GM12878 (cell line): Measurements from ENCODE around the gene ZKSCAN5. TPM values are rescaled to one million over a fixed set of nuclear protein-coding genes. Genes with fewer than 3 reads are reported as not detected.

Source experiments
- ATAC-seq: fragments of 200-7000 bp; cut with Tn5 transposase; 3 replicates; pipeline ENCODE4 v1.9.1; 2020; ENCODE audit warnings: mild to moderate bottlenecking, moderate library complexity
- BruUV-seq: library from RNA; stranded (reverse); fragments of 400-500 nt; replicated peaks from 2 replicates; lab custom pipeline; 2021; lab: Mats Ljungman, UMichigan
- CTCF ChIA-PET: fragments of 300-600 bp; sonication (Branson Sonifier 250); formaldehyde crosslinking; extraction: SDS; loops from one replicate; lab custom pipeline; 2021; ENCODE audit warnings: inconsistent platforms; lab: Yijun Ruan, JAX
- POLR2A ChIA-PET: fragments of 350-600 bp; formaldehyde crosslinking; extraction: SDS; loops from one replicate; lab custom pipeline; 2021; ENCODE audit warnings: inconsistent platforms; lab: Charles Lee
- RAD21 ChIA-PET: fragments of 300-600 bp; sonication (Branson Sonifier 250); formaldehyde crosslinking; loops from one replicate; lab custom pipeline; 2023; ENCODE audit warnings: antibody characterized with exemption; ENCODE audit not compliant: unreplicated experiment; lab: Charles Lee
- SMC1A ChIA-PET: fragments of 300-600 bp; sonication (Branson Sonifier 250); formaldehyde crosslinking; loops from one replicate; lab custom pipeline; 2023; ENCODE audit not compliant: unreplicated experiment, uncharacterized antibody; lab: Charles Lee
- DNase-seq: peaks from one replicate; pipeline ENCODE4 v3.0.0-alpha.2; 2011; ENCODE audit warnings: low read depth, low spot score
- FAIRE-seq: peaks from 3 replicates; lab custom pipeline; 2011; peaks lifted over from hg19 to GRCh38; lab: Jason Lieb, UNC
- H2AFZ ChIP-seq: 2 replicates; pipeline ENCODE4 v1.6.0; 2011; ENCODE audit warnings: low read depth, low read length, control low read depth; ENCODE audit not compliant: control insufficient read depth
- H3K27ac ChIP-seq: 2 replicates; pipeline ENCODE4 v1.5.1; 2011; ENCODE audit warnings: control low read depth; ENCODE audit not compliant: control insufficient read depth, insufficient read depth
- H3K27me3 ChIP-seq, 2 experiments: replicated peaks in 1 of 2; 2 replicates each; pipeline versions ENCODE4 v1.6.0 to v1.6.1; 2011; ENCODE audit warnings: low read length in 1 of 2; ENCODE audit not compliant: control insufficient read depth in 2 of 2, insufficient read depth in 2 of 2
- H3K36me3 ChIP-seq, 2 experiments: 2 replicates each; pipeline ENCODE4 v1.5.1; 2011; ENCODE audit warnings: low read length in 1 of 2; ENCODE audit not compliant: control insufficient read depth in 2 of 2, insufficient read depth in 2 of 2
- H3K4me1 ChIP-seq: 2 replicates; pipeline ENCODE4 v1.6.1; 2011; ENCODE audit warnings: mild to moderate bottlenecking, low read length, moderate library complexity, mixed read lengths; ENCODE audit not compliant: control insufficient read depth, insufficient read depth
- H3K4me2 ChIP-seq: 2 replicates; pipeline ENCODE4 v1.6.0; 2011; ENCODE audit warnings: control low read depth; ENCODE audit not compliant: control insufficient read depth, insufficient read depth
- H3K4me3 ChIP-seq: fragments of 200-600 bp; sonication (generic); 2 replicates; pipeline ENCODE4 v1.5.1; 2016
- H3K79me2 ChIP-seq: 2 replicates; pipeline ENCODE4 v1.6.0; 2011; ENCODE audit warnings: low read length; ENCODE audit not compliant: control insufficient read depth, insufficient read depth
- H3K9ac ChIP-seq: 2 replicates; pipeline ENCODE4 v1.8.0; 2011; ENCODE audit warnings: low read length, control low read depth, mixed read lengths; ENCODE audit not compliant: control insufficient read depth, insufficient read depth
- H3K9me3 ChIP-seq: replicated peaks from 3 replicates; pipeline ENCODE4 v1.5.1; 2011; ENCODE audit warnings: mild to moderate bottlenecking, low read length; ENCODE audit not compliant: control insufficient read depth, insufficient read depth
- H4K20me1 ChIP-seq: 2 replicates; pipeline ENCODE4 v1.6.0; 2011; ENCODE audit not compliant: control insufficient read depth, insufficient read depth
- ATF2 ChIP-seq: IDR thresholded peaks from 2 replicates; pipeline ENCODE4 v1.6.1; 2012; ENCODE audit warnings: low read length, inconsistent platforms
- CHD2 ChIP-seq: IDR thresholded peaks from 2 replicates; pipeline ENCODE4 v1.6.1; 2011; ENCODE audit warnings: low read depth, low read length, improper control_type of control experiment, borderline replicate concordance
- FOXK2 ChIP-seq: fragments of 450-650 bp; IDR thresholded peaks from 2 replicates; pipeline ENCODE4 v1.6.1; 2017; ENCODE audit warnings: mild to moderate bottlenecking, moderate library complexity
- NFXL1 ChIP-seq: fragments of 450-650 bp; IDR thresholded peaks from 2 replicates; pipeline ENCODE4 v1.6.1; 2017; ENCODE audit warnings: antibody characterized with exemption, mild to moderate bottlenecking, borderline replicate concordance
- NRF1 ChIP-seq: conservative IDR thresholded peaks from 2 replicates; pipeline ENCODE4 v1.6.1; 2011; ENCODE audit warnings: mild to moderate bottlenecking, low read depth, low read length, improper control_type of control experiment
- PAX5 ChIP-seq: IDR thresholded peaks from 2 replicates; pipeline ENCODE4 v1.6.1; 2011; ENCODE audit warnings: low read depth, low read length, borderline replicate concordance
- POLR2A ChIP-seq: IDR thresholded peaks from 2 replicates; pipeline ENCODE4 v1.6.1; 2011; ENCODE audit warnings: low read depth, mild to moderate bottlenecking, low read length
- POLR2AphosphoS5 ChIP-seq: IDR thresholded peaks from 2 replicates; pipeline ENCODE4 v1.6.1; 2011; ENCODE audit warnings: mild to moderate bottlenecking, low read length, inconsistent platforms
- PRDM15 ChIP-seq: fragments of 450-650 bp; formaldehyde crosslinking; IDR thresholded peaks from 2 replicates; pipeline ENCODE4 v1.4.0; 2020; ENCODE audit warnings: mild to moderate bottlenecking, moderate library complexity
- SMAD1 ChIP-seq: fragments of 450-650 bp; IDR thresholded peaks from 2 replicates; pipeline ENCODE4 v1.6.1; 2018; ENCODE audit warnings: mild to moderate bottlenecking, low read depth; ENCODE audit not compliant: partially characterized antibody
- SPI1 ChIP-seq: IDR thresholded peaks from 2 replicates; pipeline ENCODE4 v1.6.1; 2011; ENCODE audit warnings: low read depth, mild to moderate bottlenecking, low read length, moderate library complexity, borderline replicate concordance; ENCODE audit not compliant: insufficient read depth
- TARDBP ChIP-seq: IDR thresholded peaks from 2 replicates; pipeline ENCODE4 v1.6.1; 2016; ENCODE audit warnings: borderline replicate concordance
- WGBS: methylation state at CpG from one replicate; pipeline ENCODE4 v1.1.6; 2016; ENCODE audit warnings: low lambda C conversion rate; ENCODE audit not compliant: insufficient replicate concordance, insufficient coverage; ENCODE audit errors: missing lambda C conversion rate; 5-methylcytosine and 5-hydroxymethylcytosine counted together
- in situ Hi-C: fragments of 300-500 bp; cut with MboI; formaldehyde crosslinking; loops from 9 replicates; pipeline ENCODE4 v1.14.3; 2018; ENCODE audit warnings: mixed read lengths
- intact Hi-C: fragments of 100-400 bp; cut with micrococcal nuclease; formaldehyde crosslinking; loops from one replicate; pipeline ENCODE4 v1.14.2; 2022; ENCODE audit not compliant: unreplicated experiment
- polyA plus RNA-seq, 11 experiments: library from polyadenylated mRNA; depleted of rRNA in 4 of 11; unstranded in 6 of 11; stranded (reverse) in 5 of 11; fragments of >200 nt; fragmentation: Nextera tagmentation in 4 of 11; fragmentation: Illumina TruSeq in 1 of 11; extraction: Ambion mirVana in 4 of 11; extraction: Trizol in 1 of 11; gene quantifications; 1 replicate in 1 of 11; 2 replicates in 10 of 11; pipeline versions ENCODE4 v1.2.1 to v1.2.3, GENCODE V29; 2011 to 2016; ENCODE audit warnings: inconsistent platforms in 2 of 11, missing spikeins in 2 of 11, low read depth in 1 of 11
- total RNA-seq, 4 experiments: library from RNA; depleted of rRNA in 3 of 4; stranded (reverse); fragments of >200 nt in 3 of 4; fragmentation: Illumina TruSeq in 1 of 4; extraction: Trizol in 1 of 4; gene quantifications; 2 replicates each; pipeline versions ENCODE4 v1.2.1 to v1.2.3, GENCODE V29; 2013 to 2021

The ZKSCAN5 gene
- total and polyA plus RNA-seq, 10 of the 15 experiments (the other 5 are each of a cell fraction or from before 2014, with no cell fraction given): 2.5 to 10.1 (median 7.7) TPM

- ChIA-PET CTCF (no interaction called here), RAD21 (no interaction called here), SMC1A (no interaction called here), POLR2A (no interaction called here)
- no peaks in the 10 kb centered on the region for H4K20me1 ChIP-seq
- peaks cover 32% of the 10 kb centered on the region for H3K79me2 ChIP-seq
- no peaks in the 10 kb centered on the region for H3K9me3 ChIP-seq
- BruUV-seq: no TSS peak
- H3K4me2 ChIP-seq: no peak overlapping the region; the same call in 1 of the 2 replicates
- no peaks in the 10 kb centered on the region for H3K27me3 ChIP-seq
- DNase-seq: no peak
- WGBS: 77% methylated on average over 14 of the region's 15 CpGs
- no peak overlapping the region for H3K4me3 ChIP-seq
- H3K4me1 ChIP-seq: peaks cover 6% of the 10 kb centered on the region
- no peak overlapping the region for H3K27ac ChIP-seq
- ATAC-seq: peak; percentile 24
- peaks cover 11 to 16% of the 10 kb centered on the region in 2 experiments for H3K36me3 ChIP-seq
- TF ChIP-seq SMAD1: no peak
- TF ChIP-seq POLR2AphosphoS5: peak; percentile 26; the same call in 1 of the 2 replicates
- peak; percentile 40; the same call in 1 of the 2 replicates for TF ChIP-seq SPI1
- TF ChIP-seq NRF1: no peak
- FAIRE-seq: no peak
- intact Hi-C loops: no loop called here
- in situ Hi-C loops: no loop called here
- H2AFZ ChIP-seq: no peak overlapping the region
- no peak overlapping the region for H3K9ac ChIP-seq
Measured at GRCh38 chr7:99478464-99479440, 25.7 kb upstream of the ZKSCAN5 start.

- Histone ChIP-seq H2AFZ (no peak overlapping the region), H3K79me2 (no peaks in the 10 kb centered on the region), H3K36me3 (peaks cover 4 to 25% of the 10 kb centered on the region in 2 experiments), H3K4me3 (no peak overlapping the region), H3K9me3 (no peaks in the 10 kb centered on the region), H4K20me1 (no peaks in the 10 kb centered on the region), H3K4me1 (no peaks in the 10 kb centered on the region), H3K4me2 (no peak overlapping the region), H3K27me3 (no peaks in the 10 kb centered on the region), H3K27ac (no peak overlapping the region), H3K9ac (no peak overlapping the region)
- CTCF ChIA-PET: no interaction called here
- WGBS: 85% methylated on average over 5 of the region's 5 CpGs
- RAD21 ChIA-PET: no interaction called here
- in situ Hi-C loops (no loop called here), intact Hi-C loops (no loop called here)
- ATAC-seq: no peak
- DNase-seq: no peak
- POLR2A ChIA-PET: no interaction called here
- BruUV-seq: no TSS peak
- peak; percentile 31; the same call in 1 of the 2 replicates for TF ChIP-seq POLR2A
- no peak for TF ChIP-seq PRDM15 (CRISPR knock-in tag)
- no peak for TF ChIP-seq PAX5
- TF ChIP-seq FOXK2: no peak
- no peak for TF ChIP-seq CHD2
- TF ChIP-seq TARDBP: no peak
- no peak for TF ChIP-seq ATF2
- no peak for TF ChIP-seq NFXL1
- FAIRE-seq: no peak
- SMC1A ChIA-PET: no interaction called here
Measured at GRCh38 chr7:99485094-99485493, 19.4 kb upstream of the ZKSCAN5 start.
